ENCODE data around the gene MST1. TPM values are rescaled to one million over a fixed set of nuclear protein-coding genes. Genes with fewer than 3 reads are reported as not detected.

Gene MST1
- 0.97 and 2.7 TPM in 2 replicates for total RNA-seq

GRCh38 chr3:49689046-49689907, at the start of gene MST1, which contains the start of gene RNF123:
TSS of gene MST1 (minus strand) at chr3:49689474. CDS start at chr3:49688691, 783 bp downstream.
TSS of gene RNF123 (plus strand) at chr3:49689557. CDS start at chr3:49691166, 1,609 bp downstream.

GRCh38 chr3:49723628-49724551, 34.6 kb upstream of the MST1 start, which contains the start of gene GMPPB:
TSS of gene GMPPB (minus strand) at chr3:49723951. CDS start at chr3:49723726, 225 bp downstream.

GRCh38 chr3:49719214-49719884, 30.1 kb upstream of the MST1 start, which contains the start of gene AMIGO3:
TSS of gene AMIGO3 (minus strand) at chr3:49719684. CDS start at chr3:49719465, 219 bp downstream.

GRCh38 chr3:49673715-49674496, 15.4 kb downstream of the MST1 start, which contains the start of gene APEH:
TSS of gene APEH (plus strand) at chr3:49674351. CDS start at chr3:49674402, 51 bp downstream.

Other genes with a start within 250 kb of the MST1 start
- 20.1 and 30.2 TPM in 2 replicates for gene DAG1, start 219.2 kb downstream of the MST1 start, total RNA-seq
- under 0.01 TPM in 2 replicates for gene BSN, start 135.0 kb downstream of the MST1 start, total RNA-seq
- 91.8 and 125 TPM in 2 replicates for gene APEH, start 15.1 kb downstream of the MST1 start, total RNA-seq
- gene RNF123, start 83 bp upstream of the MST1 start, total RNA-seq, result 20.8 and 22.7 TPM in 2 replicates
- 0.32 TPM in 1 of 2 replicates, not detected in the other for gene AMIGO3, start 30.2 kb upstream of the MST1 start, total RNA-seq
- gene GMPPB, start 34.5 kb upstream of the MST1 start, total RNA-seq, result 51.2 and 56.5 TPM in 2 replicates
- 32.5 and 56.5 TPM in 2 replicates for gene IP6K1, start 97.1 kb upstream of the MST1 start, total RNA-seq
- gene CDHR4, start 110.4 kb upstream of the MST1 start, total RNA-seq, result not detected in 2 replicates
- 14.3 and 16.1 TPM in 2 replicates for gene INKA1, start 113.8 kb upstream of the MST1 start, total RNA-seq
- gene UBA7, start 124.5 kb upstream of the MST1 start, total RNA-seq, result 18.2 and 69.8 TPM in 2 replicates
- 4.9 and 5.2 TPM in 2 replicates for gene TRAIP, start 167.1 kb upstream of the MST1 start, total RNA-seq
- not detected in 2 replicates for gene CAMKV, start 180.4 kb upstream of the MST1 start, total RNA-seq
- 0.30 and 0.97 TPM in 2 replicates for gene MST1R, start 214.4 kb upstream of the MST1 start, total RNA-seq
- 14.3 and 20.5 TPM in 2 replicates for gene MON1A, start 240.3 kb upstream of the MST1 start, total RNA-seq

Data from epithelial cell of umbilical artery (primary cell).